ENCODE results near the gene ANKRD62.

- TF ChIP-seq YY1 (IDR thresholded peaks at IDR 0.05; ENCODE audit: insufficient read depth, insufficient read length): no peak
- TF ChIP-seq ZNF274 (IDR thresholded peaks at IDR 0.05; ENCODE audit: low read depth, low read length): no peak
- no peak for TF ChIP-seq SUZ12 (IDR thresholded peaks at IDR 0.05; ENCODE audit: extremely low read depth, insufficient read depth, insufficient read length)
These were observed 62.4 kb downstream of the ANKRD62 start for GRCh38 chr18:12155996-12156395.
